Ramos (cell line): ENCODE measurements around the gene ARL4D.

Experiments used
- in situ Hi-C: fragments of 300-500 bp; cut with MboI; formaldehyde crosslinking; loops from one replicate; pipeline ENCODE4 v1.14.3; 2022; ENCODE audit warnings: low sequenced_read_pairs; ENCODE audit not compliant: unreplicated experiment

The ARL4D gene

DNA sequence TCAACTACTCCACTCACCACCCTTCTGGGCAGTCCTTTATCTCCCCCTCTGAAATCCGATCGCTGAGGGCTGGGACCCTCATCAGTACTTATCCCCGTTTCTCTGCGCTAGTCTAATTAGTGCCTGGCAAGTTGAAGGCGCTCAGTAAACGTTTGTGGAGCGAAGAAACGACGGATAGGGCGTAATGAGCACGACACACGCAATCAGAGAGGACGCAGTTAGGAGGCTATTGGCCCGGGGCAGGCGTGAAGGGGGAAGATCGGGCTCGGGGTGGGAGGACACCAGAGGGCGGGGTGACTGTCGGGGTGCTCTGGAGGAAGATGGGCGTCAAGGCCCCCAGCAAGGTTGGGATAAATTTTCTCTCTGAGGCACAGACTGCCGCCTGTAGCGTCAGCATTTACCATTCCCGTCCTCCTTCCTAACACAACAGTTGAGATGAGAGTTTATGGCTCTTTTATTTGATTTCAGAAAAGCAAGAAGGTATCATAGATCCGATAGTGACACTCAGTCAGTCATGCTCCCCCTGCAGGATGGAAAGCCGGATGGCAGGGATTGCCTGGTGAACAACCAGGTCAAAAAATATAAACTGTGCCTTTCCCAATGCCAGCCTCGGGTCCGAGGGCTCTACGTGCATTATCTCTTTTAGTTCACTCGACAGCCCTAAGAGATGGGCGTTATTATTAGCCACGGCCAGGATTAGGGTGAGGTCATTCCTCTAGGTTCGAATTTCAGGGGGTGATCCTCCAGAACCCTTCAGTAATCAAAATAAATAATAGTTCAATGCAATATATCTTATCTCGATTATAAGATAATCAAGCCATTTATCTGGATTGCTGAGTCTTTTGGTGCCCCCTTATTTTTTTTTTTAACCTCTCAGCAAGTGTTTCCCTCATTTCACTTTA, 9.5 kb upstream of the ARL4D start:
- in situ Hi-C loops, result no loop called here

DNA sequence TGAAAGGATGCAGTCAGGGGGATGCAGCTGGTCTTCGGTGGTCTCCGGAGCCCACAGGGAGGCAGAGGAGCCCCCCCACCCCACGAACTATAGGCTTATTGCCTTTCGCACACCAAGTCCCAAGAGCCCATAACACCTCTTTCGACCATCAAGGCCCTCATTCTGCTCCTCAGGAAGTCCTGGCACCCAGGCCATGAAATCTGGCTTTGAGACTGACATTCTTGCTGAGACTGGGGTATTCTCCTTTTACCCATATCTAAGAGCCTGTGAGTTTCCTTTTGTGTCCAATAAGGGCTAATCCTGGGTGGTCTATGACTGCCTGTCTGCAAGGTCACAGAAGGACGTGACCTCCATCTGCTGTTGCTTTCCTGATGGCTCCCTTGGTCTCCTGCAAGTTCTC, 6.4 kb upstream of the ARL4D start:
- in situ Hi-C loops, result no loop called here

DNA sequence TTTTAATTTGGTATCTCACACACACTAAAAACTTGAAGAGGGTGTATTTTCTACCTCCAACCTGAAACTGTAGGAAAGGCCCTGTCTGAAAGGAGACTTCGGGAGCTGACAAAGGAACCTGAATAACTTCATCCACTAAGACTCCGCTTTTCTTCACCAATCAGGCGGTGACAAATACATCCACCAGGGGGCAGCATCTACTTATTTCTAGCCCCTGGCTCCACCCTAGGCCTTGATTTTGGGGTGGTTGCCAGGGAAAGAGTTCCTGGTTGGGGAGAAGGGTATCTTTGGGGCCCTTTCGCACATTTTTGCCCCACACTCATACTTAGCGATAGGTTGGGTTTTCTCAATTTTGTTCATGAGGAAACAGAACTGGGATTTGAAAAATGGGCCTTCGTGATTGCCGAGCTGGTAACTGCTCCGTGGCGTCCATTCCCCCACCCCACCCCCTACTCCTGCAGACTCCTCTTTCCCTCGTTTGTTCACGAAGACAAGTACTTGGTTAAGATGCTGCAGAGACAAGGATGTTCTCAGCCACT, 4.8 kb upstream of the ARL4D start:
- in situ Hi-C loops, result no loop called here

DNA sequence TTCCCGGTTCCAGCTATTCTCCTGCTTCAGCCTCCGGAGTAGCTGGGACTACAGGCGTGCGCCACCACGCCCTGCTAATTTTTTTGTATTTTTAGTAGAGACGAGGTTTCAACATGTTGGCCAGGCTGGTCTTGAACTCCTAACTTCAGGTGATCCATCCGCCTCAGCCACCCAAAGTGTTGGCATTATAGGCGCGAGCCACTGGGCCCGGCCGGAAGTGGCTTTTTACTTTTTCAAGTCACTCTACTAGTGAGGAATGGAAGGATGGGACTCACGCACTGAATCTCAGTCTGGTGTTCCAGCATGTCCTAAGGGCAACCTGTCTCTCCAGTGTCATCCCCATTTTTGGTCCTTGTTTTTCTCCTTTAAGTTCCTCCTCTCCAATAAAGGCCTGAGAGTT, 4.1 kb upstream of the ARL4D start:
- in situ Hi-C loops, result loop anchor here (5.0 kb wide), 1 partner anchor 88 kb away; the partner anchor contains the start of gene DHX8

DNA sequence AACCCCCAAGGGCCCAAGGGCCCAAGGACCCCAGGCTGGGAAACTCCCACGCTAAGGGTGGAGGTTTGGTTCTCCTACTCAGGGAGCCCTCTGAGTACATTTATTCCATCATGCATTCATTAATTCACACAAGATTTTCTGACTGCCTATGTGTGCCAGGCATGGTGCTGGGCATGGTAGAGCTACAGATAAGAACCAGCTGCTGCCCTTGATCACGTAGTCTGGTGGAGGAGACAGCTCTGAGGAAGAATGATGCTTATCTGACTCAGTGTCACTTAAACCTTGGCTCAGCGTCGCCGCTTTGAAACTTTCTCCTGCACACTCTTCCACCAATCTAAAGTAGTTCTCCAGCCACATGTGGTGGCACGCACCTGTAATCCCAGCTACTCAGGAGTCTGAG, 3.6 kb upstream of the ARL4D start:
- in situ Hi-C loops, result loop anchor here (5.0 kb wide), 1 partner anchor 87 kb away; the partner anchor contains the start of gene DHX8

DNA sequence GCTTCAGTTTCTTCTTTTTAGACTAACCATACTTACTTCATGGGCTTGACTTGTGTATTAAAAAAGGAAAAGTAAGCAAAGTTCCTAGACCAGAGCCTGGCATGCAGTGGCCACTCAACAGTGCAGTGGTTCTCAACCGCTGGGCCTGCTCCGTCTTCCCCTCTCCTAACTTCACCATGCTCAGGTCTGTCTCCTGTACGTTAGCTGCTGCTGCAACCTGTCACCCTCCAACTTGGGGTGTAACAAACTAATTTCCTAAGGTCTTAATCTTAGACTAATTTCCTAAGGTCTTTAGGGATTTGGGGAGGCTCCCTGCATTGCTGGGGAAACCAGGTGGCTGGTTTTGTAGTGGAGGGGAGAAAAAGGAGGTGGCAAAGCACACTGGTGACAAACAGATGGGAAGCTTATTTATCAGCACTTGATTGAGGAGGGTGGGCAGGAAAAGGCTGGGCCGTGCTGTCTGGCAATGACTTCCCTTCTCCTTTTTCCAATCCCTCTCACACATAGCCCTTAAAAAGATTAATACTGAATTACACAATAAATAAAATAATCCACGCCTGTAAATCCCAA, 2.2 kb upstream of the ARL4D start:
- in situ Hi-C loops, result loop anchor here (5.0 kb wide), 1 partner anchor 86 kb away; the partner anchor contains the start of gene DHX8

DNA sequence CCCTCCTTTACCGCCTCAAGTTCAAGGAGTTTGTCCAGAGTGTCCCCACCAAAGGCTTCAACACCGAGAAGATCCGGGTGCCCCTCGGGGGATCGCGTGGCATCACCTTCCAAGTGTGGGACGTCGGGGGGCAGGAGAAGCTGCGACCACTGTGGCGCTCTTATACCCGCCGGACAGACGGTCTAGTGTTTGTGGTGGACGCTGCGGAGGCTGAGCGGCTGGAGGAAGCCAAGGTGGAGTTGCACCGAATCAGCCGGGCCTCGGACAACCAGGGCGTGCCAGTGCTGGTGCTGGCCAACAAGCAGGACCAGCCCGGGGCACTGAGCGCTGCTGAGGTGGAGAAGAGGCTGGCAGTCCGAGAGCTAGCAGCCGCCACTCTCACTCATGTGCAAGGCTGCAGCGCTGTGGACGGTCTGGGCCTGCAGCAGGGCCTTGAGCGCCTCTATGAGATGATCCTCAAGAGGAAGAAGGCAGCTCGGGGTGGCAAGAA, 1.1 kb downstream of the ARL4D start:
- in situ Hi-C loops, result loop anchor here (5.0 kb wide), 1 partner anchor 82 kb away; the partner anchor contains the start of gene DHX8

DNA sequence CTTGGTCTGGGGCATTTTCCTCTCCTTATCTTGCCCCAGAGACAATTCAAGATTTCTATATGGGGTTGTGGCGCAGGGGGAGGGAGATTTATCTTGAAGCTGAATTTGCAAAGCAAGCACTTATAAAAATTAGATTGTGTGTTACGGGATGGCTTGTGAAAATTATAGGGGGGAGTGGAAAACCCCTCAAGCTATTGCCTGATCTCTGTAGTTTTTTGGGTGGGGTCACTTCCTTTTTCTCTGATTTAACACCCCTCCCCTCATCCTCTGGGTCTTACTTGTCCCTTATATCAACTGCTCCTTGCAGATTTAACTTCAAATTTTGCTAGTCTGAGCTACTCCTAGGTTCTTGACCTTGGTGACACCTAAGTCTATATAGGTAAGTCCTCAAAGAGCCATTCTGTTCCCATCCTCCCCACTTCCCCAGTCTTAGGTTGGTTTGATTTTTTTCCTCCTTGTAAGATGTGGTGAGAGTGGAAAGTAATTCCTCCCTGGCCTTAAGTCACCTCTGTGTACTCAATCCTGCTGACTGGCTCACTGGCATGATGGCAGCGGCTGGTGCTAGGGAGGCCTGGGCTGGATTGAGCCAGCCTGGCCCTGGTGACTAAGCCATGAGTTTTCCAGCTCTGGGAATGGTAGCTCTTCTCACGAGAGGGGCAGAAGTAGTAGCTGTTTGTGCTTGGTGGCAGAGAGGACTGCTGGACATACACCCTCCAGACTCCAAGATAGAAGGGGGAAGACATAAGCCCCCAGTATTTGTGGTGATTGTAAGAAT, 2.3 kb downstream of the ARL4D start:
- in situ Hi-C loops, result no loop called here

DNA sequence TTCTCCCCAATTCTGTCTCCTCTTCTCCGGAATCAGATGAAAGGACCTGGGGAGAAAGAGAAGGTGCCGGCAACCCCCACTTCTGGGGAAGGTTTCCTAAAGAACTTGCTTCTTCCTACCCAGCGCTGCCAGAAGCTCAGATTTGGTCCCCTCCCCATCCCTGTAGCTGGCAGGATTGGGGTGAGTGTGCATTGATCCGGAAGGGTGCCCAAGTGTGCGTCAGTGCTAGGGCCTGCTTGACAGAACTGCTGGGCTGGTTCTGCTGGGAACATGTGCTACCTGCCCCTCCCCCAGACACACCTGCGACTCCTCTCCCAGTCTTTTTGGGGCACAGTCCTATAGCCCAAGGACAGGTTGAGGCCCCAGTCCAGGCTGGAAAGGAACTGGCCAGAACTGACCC, 3.3 kb downstream of the ARL4D start:
- in situ Hi-C loops, result no loop called here

DNA sequence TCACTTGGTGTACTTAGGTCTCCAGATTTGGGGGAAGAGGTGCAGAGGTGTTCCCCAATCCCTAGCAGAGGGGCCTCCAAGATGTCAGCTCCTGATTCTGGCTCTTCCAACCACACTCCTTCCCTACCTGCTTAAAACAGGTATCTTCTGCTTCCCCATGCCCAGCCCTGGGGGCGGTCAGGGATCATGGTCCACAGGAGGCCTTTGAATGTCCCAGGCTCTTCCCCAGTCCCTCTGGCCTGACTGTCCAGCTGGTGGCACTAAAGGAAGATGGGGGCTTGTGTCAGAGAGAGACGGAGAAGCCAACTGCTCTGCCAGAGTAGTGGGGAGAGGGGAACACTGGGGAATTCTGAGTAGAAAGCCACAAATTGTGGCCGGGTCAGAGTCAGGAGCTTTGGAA, 3.8 kb downstream of the ARL4D start:
- in situ Hi-C loops, result no loop called here

DNA sequence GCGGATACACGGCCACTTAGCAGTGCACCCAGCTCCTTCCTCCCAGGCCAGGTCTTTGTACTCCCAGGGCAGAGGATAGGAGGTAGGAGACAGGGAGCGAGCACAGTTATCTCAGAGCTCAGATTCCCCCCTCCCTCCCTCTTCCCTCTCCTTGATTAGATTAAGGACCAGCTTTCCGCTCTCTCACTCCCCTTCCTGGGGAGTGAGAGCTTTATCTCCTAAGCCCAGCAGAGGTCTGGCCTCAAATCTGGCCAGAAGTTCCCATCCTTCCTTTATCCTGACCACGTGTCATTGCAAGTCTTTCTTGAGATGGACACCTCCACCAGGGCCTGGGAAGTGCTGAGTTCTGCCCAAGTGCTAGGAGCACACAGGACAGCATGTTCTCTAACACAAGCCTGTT, 5.1 kb downstream of the ARL4D start:
- in situ Hi-C loops, result no loop called here

DNA sequence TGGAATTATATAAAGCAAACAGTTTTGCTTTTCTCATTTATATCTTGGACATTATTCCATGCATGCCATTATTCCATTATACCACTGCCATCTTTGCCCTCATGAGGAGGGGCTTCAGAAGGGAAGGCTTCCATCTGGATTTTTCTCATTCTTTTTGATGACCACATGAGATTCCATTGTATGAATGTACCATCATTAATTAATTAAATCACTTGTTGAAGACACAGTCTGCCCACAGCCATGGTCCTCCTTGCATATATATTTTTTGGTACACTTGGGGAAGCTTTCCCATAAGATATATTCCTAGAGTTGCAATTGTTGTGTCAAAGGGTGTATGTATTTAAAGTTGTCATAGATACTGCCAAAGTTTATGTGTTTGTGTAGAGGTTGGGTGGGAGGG, 7.1 kb downstream of the ARL4D start:
- in situ Hi-C loops, result no loop called here

DNA sequence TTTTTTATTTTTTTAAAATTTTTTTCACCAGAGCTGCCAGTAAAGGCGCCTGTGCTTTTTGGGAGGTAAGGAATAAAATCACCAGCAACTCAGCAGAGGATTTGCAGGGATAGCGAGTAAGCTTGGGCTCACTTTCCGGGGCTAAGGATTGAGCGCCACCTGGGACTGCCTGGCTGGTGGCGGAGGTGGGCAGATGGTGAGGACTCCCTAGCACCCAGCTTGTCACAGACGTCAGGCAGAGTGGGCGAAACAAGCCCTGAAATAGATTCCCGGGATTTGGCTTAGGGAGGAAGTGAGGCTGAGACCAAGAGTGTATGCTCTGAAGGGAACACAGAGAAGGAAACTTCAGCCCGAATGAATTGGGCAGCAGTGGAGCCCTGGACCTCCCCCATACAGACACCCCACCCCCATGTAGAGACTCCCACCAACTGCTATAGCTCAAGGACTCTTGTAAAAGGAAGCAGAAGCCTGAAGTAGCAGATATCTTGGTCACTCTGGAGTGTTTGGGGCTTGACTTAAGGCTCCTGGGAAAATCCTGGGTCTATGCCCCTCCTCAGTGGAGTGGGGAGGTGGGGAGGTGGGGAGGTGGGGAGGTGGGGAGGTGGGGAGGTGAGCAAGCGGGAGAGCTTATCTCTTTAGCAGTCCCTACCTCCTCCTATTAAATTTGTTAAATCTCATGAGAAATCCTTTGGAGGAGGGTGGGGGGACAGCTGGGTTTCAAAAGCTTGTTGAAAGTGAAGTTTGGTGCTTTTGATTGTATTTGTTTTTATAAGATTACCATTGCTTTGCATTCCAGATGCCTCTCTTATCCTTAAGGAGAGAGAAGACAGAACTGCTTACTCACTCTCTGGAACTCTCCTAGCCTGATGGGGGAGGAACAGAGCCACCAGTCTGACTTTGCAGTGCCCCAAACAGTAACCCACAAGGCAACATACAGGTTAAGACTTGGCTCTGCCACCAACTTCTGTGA, 8.2 kb downstream of the ARL4D start:
- in situ Hi-C loops, result no loop called here

DNA sequence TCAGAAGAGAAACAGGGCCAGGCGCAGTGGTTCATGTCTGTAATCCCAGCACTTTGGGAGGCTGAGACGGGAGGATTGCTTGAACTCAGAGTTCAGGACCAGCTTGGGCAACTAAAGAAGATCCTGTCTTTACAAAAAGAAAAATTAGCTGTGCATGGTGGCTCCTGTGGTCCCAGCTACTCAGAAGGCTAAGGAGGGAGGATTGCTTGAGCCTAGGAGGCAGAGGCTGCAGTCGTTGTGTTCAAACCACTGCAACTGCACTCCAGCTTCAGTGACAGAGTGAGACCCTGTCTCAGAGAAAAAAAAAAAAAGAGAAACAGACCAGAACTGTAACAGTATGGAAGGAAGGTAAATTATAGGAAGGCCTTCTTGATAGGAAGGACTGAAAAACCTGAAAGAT, 10.3 kb downstream of the ARL4D start:
- in situ Hi-C loops, result no loop called here

DNA sequence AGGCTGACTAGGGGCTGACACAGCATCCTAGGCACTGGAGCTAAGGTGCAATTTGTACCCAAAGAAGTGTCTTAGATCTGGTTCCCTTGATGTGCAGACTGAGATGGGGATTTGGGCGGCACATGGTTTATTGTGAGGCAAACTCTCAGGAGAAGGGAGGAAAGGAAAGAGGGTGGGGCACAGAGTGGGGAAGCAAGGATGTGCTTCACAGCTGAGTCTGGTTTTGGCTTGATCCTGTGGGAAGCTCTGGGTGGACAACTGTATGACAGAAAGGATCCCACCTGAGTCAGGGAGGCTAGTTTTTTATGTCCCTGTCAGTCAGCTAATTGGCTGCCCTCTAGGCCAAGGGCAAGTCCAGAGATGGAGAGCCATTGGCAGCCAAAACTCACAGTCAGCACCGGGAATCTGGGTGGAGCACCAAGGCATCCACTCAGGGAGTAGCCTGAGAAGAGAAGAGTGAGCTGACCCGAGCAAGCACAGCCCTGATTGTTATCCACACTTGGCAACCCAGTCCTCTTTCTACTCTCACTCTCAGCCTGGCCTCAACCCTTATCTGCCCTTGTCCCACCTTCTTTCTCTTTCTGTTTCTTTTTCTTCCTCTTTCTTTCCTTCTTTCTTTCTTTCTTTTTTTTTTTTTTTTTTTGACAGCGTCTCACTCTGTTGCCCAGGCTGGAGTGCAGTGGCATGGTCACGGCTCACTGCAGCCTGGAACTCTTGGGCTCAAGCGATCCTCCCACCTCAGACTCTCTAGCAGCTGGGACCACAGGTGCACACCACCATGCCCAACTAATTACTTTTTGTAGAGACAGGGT, 12.0 kb downstream of the ARL4D start:
- in situ Hi-C loops, result no loop called here

DNA sequence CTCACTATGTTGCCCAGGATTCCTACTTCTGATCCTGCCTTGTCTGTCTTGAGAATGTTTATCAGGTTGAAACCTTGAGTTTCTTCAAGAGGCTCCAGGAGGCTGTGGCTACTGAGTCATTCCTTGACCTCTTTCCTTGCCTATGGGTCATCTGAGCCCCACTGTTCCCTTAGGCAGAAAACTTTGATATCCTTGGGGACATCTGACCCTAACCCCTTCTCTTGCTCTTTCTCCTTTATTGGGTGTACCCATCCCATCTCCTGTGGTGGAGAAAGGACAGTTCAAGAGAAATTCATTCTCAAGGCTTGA, 12.5 kb downstream of the ARL4D start:
- in situ Hi-C loops, result no loop called here

DNA sequence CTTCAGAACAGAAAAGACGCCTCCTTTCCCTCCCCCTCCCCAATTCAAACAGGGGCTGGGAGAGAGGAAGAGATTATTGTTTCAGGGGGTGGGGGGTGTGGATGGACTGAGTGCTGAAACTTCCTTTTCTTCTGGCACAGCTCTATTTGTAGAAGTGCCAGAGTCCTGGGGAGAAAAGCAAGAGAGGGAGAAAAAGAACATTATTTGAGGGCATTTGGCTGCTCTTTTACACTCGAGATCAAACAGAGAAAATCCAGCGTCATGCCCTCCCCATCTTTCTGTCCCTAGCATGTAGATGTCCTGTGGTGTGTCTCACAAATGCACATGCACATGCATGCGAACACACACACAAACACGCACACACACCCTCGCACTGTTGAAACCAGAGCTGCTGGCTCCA, 13.0 kb downstream of the ARL4D start:
- in situ Hi-C loops, result no loop called here

DNA sequence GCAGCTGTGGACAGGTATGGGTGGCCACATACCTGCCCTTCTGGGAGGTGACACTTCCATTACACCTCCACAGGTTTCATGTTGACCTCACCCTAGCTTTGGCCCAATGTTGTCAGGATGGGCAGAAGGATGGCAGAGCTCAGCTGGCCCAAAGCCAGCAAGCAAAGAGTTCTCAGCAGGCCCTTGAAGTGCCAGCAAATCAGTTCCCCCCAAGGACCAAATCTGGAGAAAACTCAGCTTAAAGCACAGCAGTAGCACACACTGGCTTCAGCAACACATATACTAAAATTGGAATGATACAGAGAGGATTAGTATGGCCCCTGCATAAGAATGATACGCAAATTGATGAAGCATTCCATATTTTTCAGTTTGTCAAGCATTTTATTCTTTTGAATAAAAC, 13.4 kb downstream of the ARL4D start:
- in situ Hi-C loops, result no loop called here
